ENCODE results near the gene FILIP1. TPM values are rescaled to one million over a fixed set of nuclear protein-coding genes. Genes with fewer than 3 reads are reported as not detected.
A peak's percentile ranks its signal among the peaks of the same experiment; 100 is the strongest.

FILIP1 gene
- total and polyA plus RNA-seq, 4 experiments from 2014 or later = not detected

- Histone ChIP-seq H3K9me3 (ENCODE audit: control insufficient read depth in 1 of 2, low read length in 2 of 2) (no peaks in the 10 kb centered on the region), H3K4me3 (ENCODE audit: low read length in 2 of 2) (no peak overlapping the region), H3K4me1 (ENCODE audit: insufficient read depth, low read length) (no peaks in the 10 kb centered on the region), H3K27me3 (ENCODE audit: insufficient read depth, low read length) (no peaks in the 10 kb centered on the region), H3K27ac (ENCODE audit: low read depth, low read length) (no peak overlapping the region), H3K36me3 (ENCODE audit: insufficient read depth, low read length) (no peaks in the 10 kb centered on the region)
- H3K27ac Mint-ChIP-seq = no peak overlapping the region
- POLR2A ChIA-PET (ENCODE audit: partially characterized antibody) = no interaction called here
- DNase-seq = no peak
- H3K4me1 Mint-ChIP-seq = no peaks in the 10 kb centered on the region
- peaks cover 0 to 2% (median 0%) of the 10 kb centered on the region in 8 donors for H3K9me3 Mint-ChIP-seq
- peaks cover 22 to 33% of the 10 kb centered on the region in 2 donors for H3K27me3 Mint-ChIP-seq
- intact Hi-C loops (cut with micrococcal nuclease) = no loop called here
- CTCF ChIA-PET (ENCODE audit: partially characterized antibody) = no interaction called here
- H3K36me3 Mint-ChIP-seq = no peaks in the 10 kb centered on the region
- no peak overlapping the region for H3K4me3 Mint-ChIP-seq
These were observed 177.6 kb downstream of the FILIP1 start for GRCh38 chr6:75315978-75316377.

- no peaks in the 10 kb centered on the region for H3K36me3 ChIP-seq (ENCODE audit: insufficient read depth, low read length)
- H3K4me3 Mint-ChIP-seq = no peak overlapping the region
These were observed 185.2 kb downstream of the FILIP1 start for GRCh38 chr6:75308250-75308988.

DNA sequence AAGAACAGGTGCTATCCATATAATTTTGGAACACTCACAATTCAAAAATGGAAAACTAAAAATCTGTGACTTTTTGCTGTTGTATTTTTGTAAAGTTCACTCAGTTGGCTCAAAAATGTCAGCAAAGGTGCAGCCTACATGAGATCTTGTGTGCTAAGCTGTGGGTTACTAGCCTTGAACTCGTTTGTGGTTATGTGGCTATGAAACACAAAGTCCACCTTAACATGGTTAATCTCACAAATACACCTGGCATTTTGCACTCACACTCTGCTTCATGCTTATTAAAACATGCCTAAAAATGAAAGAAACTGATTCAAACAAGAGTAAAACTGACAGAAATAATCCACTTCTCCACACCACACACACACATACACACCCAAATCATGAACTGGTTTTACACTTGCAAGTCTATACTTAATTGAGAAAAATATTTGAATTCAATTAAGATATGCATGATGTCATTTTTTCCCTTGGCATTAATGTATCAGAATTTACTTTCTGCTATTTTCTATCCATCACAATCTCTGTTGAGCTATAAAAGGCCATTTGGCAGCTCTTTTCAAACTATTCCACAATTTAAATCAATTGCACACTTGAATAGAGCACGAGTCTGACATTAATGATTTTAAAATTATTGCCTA, 186.1 kb downstream of the FILIP1 start:
- no peaks in the 10 kb centered on the region for H3K9me3 Mint-ChIP-seq

More at GRCh38 chr6:75308250-75308988, 185.2 kb downstream of the FILIP1 start:
- no peaks in the 10 kb centered on the region for H3K36me3 Mint-ChIP-seq
- no peak overlapping the region for H3K27ac Mint-ChIP-seq
- ChIA-PET CTCF (ENCODE audit: partially characterized antibody) (interaction anchor here (0.7 kb wide), 1 partner anchor 12 kb away, joined by 3 read pairs; no protein-coding TSS in a partner anchor), POLR2A (ENCODE audit: partially characterized antibody) (no interaction called here)
- peaks cover 0 to 6% (median under 1%) of the 10 kb centered on the region in 4 donors for H3K4me1 Mint-ChIP-seq
- intact Hi-C loops (cut with micrococcal nuclease) = no loop called here
- Histone ChIP-seq H3K9me3 (ENCODE audit: control insufficient read depth in 1 of 2, low read length in 2 of 2) (no peaks in the 10 kb centered on the region), H3K27me3 (ENCODE audit: insufficient read depth, low read length) (no peaks in the 10 kb centered on the region), H3K4me1 (ENCODE audit: insufficient read depth, low read length) (no peaks in the 10 kb centered on the region), H3K4me3 (ENCODE audit: low read length in 2 of 2) (no peak overlapping the region), H3K27ac (ENCODE audit: low read depth, low read length) (no peak overlapping the region)
- no peak for DNase-seq
- no peaks in the 10 kb centered on the region for H3K9me3 Mint-ChIP-seq
- H3K27me3 Mint-ChIP-seq = peaks cover 6 to 9% of the 10 kb centered on the region in 2 donors

DNA sequence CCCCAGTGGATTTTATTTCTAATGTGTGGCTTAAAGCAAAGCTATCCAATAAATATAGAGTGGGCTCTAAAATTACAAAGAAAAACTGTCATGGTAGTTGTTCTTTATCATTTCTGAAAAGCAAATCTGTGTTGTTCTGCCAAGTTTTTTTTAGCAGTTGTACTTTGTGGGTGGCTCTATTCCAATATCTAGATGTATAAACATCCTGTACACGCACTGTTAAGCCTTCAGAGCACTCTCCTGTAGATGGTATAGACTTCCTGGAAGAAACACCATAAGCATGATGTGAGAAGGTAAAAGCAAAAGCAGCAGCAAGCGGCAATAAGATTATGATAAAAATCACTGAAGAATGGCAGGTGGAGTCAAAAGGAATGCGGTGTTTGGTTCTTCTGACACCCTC, 187.5 kb downstream of the FILIP1 start:
- H3K27ac ChIP-seq (ENCODE audit: low read depth, low read length) = no peak overlapping the region
- Mint-ChIP-seq H3K9me3 (no peaks in the 10 kb centered on the region), H3K36me3 (no peaks in the 10 kb centered on the region), H3K27ac (peak overlapping the region in 2 of 7 donors; percentile 18 to 77), H3K4me3 (no peak overlapping the region), H3K4me1 (peaks cover 0 to 6% (median under 1%) of the 10 kb centered on the region in 4 donors), H3K27me3 (peaks cover 3 to 6% of the 10 kb centered on the region in 2 donors)
- no peaks in the 10 kb centered on the region for H3K4me1 ChIP-seq (ENCODE audit: insufficient read depth, low read length)
- no peaks in the 10 kb centered on the region for H3K27me3 ChIP-seq (ENCODE audit: insufficient read depth, low read length)
- CTCF ChIA-PET (ENCODE audit: partially characterized antibody) = interaction anchor here (1.3 to 1.9 kb wide), 3 partner anchors 8 to 10 kb away, joined by 3 to 7 read pairs (median 5); no protein-coding TSS in a partner anchor
- no peaks in the 10 kb centered on the region for H3K36me3 ChIP-seq (ENCODE audit: insufficient read depth, low read length)
- DNase-seq = peak in 2 of 5 donors; percentile 11 to 13
- intact Hi-C loops (cut with micrococcal nuclease) = no loop called here
- H3K9me3 ChIP-seq (ENCODE audit: control insufficient read depth in 1 of 2, low read length in 2 of 2) = no peaks in the 10 kb centered on the region
- POLR2A ChIA-PET (ENCODE audit: partially characterized antibody) = interaction anchor here (1.5 kb wide), 1 partner anchor 21 kb away, joined by 3 read pairs; no protein-coding TSS in a partner anchor
- no peak overlapping the region for H3K4me3 ChIP-seq (ENCODE audit: low read length in 2 of 2)

More for the DNA sequence above, 186.1 kb downstream of the FILIP1 start:
- no peak overlapping the region for H3K4me3 ChIP-seq (ENCODE audit: low read length in 2 of 2)
- DNase-seq = no peak
- Mint-ChIP-seq H3K27ac (no peak overlapping the region), H3K4me3 (no peak overlapping the region), H3K4me1 (peaks cover 0 to 6% (median under 1%) of the 10 kb centered on the region in 4 donors), H3K27me3 (peaks cover 3 to 6% of the 10 kb centered on the region in 2 donors), H3K36me3 (no peaks in the 10 kb centered on the region)
- ChIA-PET CTCF (ENCODE audit: partially characterized antibody) (interaction anchor here (0.7 kb wide), 1 partner anchor 11 kb away, joined by 3 read pairs; no protein-coding TSS in a partner anchor), POLR2A (ENCODE audit: partially characterized antibody) (interaction anchor here (1.5 kb wide), 1 partner anchor 22 kb away, joined by 3 read pairs; no protein-coding TSS in a partner anchor)
- no peaks in the 10 kb centered on the region for H3K9me3 ChIP-seq (ENCODE audit: control insufficient read depth in 1 of 2, low read length in 2 of 2)
- intact Hi-C loops (cut with micrococcal nuclease) = no loop called here
- no peak overlapping the region for H3K27ac ChIP-seq (ENCODE audit: low read depth, low read length)
- no peaks in the 10 kb centered on the region for H3K27me3 ChIP-seq (ENCODE audit: insufficient read depth, low read length)
- H3K36me3 ChIP-seq (ENCODE audit: insufficient read depth, low read length) = no peaks in the 10 kb centered on the region
- no peaks in the 10 kb centered on the region for H3K4me1 ChIP-seq (ENCODE audit: insufficient read depth, low read length)

DNA sequence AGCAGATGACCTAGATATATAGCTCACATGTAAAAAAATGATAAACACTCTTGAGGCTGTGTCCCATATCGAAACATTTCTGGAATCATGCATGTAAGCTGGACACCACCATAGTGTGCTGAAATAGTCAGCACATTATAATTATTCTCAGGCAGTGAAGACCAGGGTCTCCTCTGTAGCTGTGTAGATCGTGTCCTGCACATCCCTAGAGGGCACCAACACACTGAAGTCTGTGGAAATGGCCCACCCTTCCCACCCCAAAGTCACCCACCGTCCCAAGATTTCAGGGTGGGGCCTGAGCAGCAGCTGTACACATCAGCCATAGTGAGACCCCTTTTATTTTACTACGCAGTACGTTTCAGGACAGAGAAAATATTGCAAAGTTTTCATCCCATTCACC, 188.0 kb downstream of the FILIP1 start:
- ChIA-PET POLR2A (ENCODE audit: partially characterized antibody) (no interaction called here), CTCF (ENCODE audit: partially characterized antibody) (interaction anchor here (1.3 to 1.9 kb wide), 4 partner anchors 8 to 39 kb away, joined by 3 to 7 read pairs (median 4); no protein-coding TSS in a partner anchor)
- Histone ChIP-seq H3K4me3 (ENCODE audit: low read length in 2 of 2) (no peak overlapping the region), H3K36me3 (ENCODE audit: insufficient read depth, low read length) (no peaks in the 10 kb centered on the region), H3K27ac (ENCODE audit: low read depth, low read length) (no peak overlapping the region), H3K4me1 (ENCODE audit: insufficient read depth, low read length) (no peaks in the 10 kb centered on the region), H3K9me3 (ENCODE audit: control insufficient read depth in 1 of 2, low read length in 2 of 2) (no peaks in the 10 kb centered on the region), H3K27me3 (ENCODE audit: insufficient read depth, low read length) (no peaks in the 10 kb centered on the region)
- peaks cover 3 to 6% of the 10 kb centered on the region in 2 donors for H3K27me3 Mint-ChIP-seq
- DNase-seq = no peak
- no peaks in the 10 kb centered on the region for H3K36me3 Mint-ChIP-seq
- peaks cover 0 to 6% (median under 1%) of the 10 kb centered on the region in 4 donors for H3K4me1 Mint-ChIP-seq
- H3K27ac Mint-ChIP-seq = no peak overlapping the region
- intact Hi-C loops (cut with micrococcal nuclease) = no loop called here
- no peaks in the 10 kb centered on the region for H3K9me3 Mint-ChIP-seq
- H3K4me3 Mint-ChIP-seq = no peak overlapping the region

GRCh38 chr6:75302280-75302679, 191.3 kb downstream of the FILIP1 start:
- Mint-ChIP-seq H3K4me1 (peaks cover 0 to 6% (median under 1%) of the 10 kb centered on the region in 4 donors), H3K36me3 (no peaks in the 10 kb centered on the region), H3K27ac (no peak overlapping the region), H3K9me3 (no peaks in the 10 kb centered on the region), H3K4me3 (no peak overlapping the region), H3K27me3 (peaks cover 3 to 4% of the 10 kb centered on the region in 2 donors)
- DNase-seq = no peak
- Histone ChIP-seq H3K36me3 (ENCODE audit: insufficient read depth, low read length) (no peaks in the 10 kb centered on the region), H3K4me3 (ENCODE audit: low read length in 2 of 2) (no peak overlapping the region), H3K4me1 (ENCODE audit: insufficient read depth, low read length) (no peaks in the 10 kb centered on the region), H3K27me3 (ENCODE audit: insufficient read depth, low read length) (no peaks in the 10 kb centered on the region), H3K9me3 (ENCODE audit: control insufficient read depth in 1 of 2, low read length in 2 of 2) (no peaks in the 10 kb centered on the region), H3K27ac (ENCODE audit: low read depth, low read length) (no peak overlapping the region)
- intact Hi-C loops (cut with micrococcal nuclease) = no loop called here
- POLR2A ChIA-PET (ENCODE audit: partially characterized antibody) = no interaction called here
- CTCF ChIA-PET (ENCODE audit: partially characterized antibody) = no interaction called here

GRCh38 chr6:75301537-75301936, 192.1 kb downstream of the FILIP1 start:
- Mint-ChIP-seq H3K9me3 (no peaks in the 10 kb centered on the region), H3K4me3 (no peak overlapping the region), H3K27ac (no peak overlapping the region), H3K27me3 (peaks cover 3 to 4% of the 10 kb centered on the region in 2 donors), H3K4me1 (peaks cover 0 to 6% (median under 1%) of the 10 kb centered on the region in 4 donors), H3K36me3 (no peaks in the 10 kb centered on the region)
- Histone ChIP-seq H3K27me3 (ENCODE audit: insufficient read depth, low read length) (no peaks in the 10 kb centered on the region), H3K9me3 (ENCODE audit: control insufficient read depth in 1 of 2, low read length in 2 of 2) (no peaks in the 10 kb centered on the region), H3K4me3 (ENCODE audit: low read length in 2 of 2) (no peak overlapping the region), H3K27ac (ENCODE audit: low read depth, low read length) (no peak overlapping the region), H3K4me1 (ENCODE audit: insufficient read depth, low read length) (no peaks in the 10 kb centered on the region), H3K36me3 (ENCODE audit: insufficient read depth, low read length) (no peaks in the 10 kb centered on the region)
- ChIA-PET CTCF (ENCODE audit: partially characterized antibody) (interaction anchor here (1.7 kb wide), 1 partner anchor 16 kb away, joined by 3 read pairs; no protein-coding TSS in a partner anchor), POLR2A (ENCODE audit: partially characterized antibody) (no interaction called here)
- no peak for DNase-seq
- intact Hi-C loops (cut with micrococcal nuclease) = no loop called here
